ENCODE measurements around the gene TULP4.
A peak's percentile ranks its signal among the peaks of the same experiment; 100 is the strongest.

The TULP4 gene, protein sequence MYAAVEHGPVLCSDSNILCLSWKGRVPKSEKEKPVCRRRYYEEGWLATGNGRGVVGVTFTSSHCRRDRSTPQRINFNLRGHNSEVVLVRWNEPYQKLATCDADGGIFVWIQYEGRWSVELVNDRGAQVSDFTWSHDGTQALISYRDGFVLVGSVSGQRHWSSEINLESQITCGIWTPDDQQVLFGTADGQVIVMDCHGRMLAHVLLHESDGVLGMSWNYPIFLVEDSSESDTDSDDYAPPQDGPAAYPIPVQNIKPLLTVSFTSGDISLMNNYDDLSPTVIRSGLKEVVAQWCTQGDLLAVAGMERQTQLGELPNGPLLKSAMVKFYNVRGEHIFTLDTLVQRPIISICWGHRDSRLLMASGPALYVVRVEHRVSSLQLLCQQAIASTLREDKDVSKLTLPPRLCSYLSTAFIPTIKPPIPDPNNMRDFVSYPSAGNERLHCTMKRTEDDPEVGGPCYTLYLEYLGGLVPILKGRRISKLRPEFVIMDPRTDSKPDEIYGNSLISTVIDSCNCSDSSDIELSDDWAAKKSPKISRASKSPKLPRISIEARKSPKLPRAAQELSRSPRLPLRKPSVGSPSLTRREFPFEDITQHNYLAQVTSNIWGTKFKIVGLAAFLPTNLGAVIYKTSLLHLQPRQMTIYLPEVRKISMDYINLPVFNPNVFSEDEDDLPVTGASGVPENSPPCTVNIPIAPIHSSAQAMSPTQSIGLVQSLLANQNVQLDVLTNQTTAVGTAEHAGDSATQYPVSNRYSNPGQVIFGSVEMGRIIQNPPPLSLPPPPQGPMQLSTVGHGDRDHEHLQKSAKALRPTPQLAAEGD (N-terminal part only)

DNA sequence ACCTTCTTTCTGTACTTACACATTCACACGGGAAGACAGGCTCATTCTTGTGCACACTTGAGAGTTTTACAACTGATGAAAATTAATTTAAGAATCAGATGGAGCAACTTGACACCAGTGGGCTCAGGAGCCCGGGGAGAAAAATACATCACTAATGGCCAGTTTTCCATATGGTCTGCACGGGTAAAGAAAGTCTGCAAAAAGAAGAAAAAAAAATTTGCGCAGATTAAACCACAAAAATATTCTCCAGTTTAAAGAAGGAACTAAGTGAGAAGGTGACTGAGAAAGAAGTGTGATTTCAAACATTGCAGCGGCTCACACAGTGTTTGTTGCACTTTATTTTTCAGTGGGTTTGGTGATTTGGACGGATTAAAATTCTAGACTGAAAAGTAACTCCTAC lies at the start of gene TULP4:
Gene TULP4 (plus strand): TSS at position 301 of the 400 bp plus-strand sequence. CDS start 1,552 bp downstream, outside the sequence.
- DNase-seq = no peak

DNA sequence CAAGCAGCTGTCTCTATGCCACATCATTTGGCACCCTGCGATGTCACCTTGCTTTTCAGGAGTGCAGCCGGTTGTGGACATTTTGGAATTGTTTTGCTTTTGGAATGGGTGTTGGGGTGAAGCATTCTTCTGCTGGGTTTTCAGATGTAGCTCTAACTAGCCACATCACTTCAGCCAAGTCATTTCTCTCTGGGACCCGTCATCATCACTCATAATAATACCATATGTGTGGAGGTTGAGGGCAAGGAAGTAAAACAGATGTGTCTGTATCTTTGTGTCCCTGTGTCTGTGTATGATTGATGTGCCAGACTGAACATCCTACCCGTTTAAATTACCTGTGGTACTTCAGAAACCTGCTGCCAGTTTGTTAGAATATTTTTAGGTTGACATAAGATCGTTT lies 49.5 kb upstream of the TULP4 start:
- no peak for DNase-seq

DNA sequence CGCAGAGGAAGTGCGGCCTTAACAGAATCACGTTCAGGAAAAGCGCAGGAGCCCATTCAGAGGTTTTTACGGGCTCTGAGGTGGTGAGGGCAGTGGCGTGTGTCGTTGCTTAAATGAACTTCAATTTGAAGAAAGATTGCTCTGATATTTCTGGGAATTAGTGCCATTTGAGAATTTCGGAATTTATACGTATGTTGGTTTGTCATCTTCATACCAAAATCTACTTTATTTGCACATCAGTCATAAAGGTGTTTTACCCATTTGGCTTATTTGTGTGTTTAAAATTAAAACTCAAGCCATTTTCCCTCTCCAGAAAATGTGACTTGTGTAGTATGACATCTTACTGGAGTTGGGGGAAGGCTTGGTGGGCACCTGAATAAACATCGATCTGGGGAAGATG lies 48.1 kb upstream of the TULP4 start:
- no peak for DNase-seq

DNA sequence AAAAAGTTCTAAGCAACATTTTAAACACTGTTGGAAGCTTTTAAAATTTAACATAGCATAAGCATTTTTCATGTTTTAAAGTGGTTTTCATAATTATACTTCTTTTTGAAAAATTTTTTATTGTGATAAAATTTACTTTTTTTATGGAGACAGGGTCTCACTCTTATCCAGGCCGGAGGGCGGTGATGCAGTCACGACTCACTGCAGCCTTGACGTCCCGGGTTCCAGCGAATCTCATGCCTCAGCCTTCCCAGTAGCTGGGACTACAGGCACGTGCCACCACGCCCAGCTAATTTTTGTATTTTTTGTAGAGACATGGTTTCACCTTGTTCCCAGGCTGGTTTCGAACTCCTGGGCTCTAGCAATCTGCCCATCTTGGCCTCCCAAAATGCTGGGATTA lies 46.1 kb upstream of the TULP4 start:
- no peak for DNase-seq

DNA sequence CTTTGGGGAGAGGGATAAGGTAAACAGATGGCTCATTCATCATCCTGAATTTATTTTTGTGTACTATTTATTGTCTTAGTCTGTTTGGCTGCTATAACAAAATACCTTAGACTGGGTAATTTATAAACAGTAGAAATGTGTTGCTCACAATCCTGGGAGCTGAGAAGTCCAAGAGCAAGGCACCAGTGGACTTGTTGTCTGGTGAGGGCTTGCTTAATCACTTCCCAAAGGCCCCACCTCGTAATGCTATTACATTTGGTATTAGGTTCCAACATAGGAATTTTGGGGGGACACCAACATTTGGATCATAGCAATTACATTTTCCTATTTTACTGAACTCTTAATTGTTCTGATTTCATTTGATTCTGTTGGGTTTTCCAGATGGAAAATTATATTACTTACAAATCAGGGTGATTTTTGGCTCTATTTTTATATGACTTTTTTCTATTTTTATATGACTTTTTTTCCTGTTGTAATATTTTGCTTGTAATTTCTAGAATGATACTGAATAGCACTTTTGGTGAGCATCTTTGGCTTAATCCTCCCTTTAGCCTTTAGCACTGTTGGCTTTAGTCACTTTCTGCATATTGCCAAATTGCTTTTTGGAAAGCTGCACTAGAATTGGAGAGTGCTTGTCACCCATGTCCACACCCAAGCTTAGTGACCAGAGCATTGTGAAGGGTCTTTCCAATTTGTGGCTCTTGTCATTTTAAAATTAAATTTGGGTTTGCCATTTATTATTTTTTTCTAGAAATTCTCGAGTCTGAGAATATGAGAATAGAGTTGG lies 43.7 kb upstream of the TULP4 start:
- DNase-seq = no peak

DNA sequence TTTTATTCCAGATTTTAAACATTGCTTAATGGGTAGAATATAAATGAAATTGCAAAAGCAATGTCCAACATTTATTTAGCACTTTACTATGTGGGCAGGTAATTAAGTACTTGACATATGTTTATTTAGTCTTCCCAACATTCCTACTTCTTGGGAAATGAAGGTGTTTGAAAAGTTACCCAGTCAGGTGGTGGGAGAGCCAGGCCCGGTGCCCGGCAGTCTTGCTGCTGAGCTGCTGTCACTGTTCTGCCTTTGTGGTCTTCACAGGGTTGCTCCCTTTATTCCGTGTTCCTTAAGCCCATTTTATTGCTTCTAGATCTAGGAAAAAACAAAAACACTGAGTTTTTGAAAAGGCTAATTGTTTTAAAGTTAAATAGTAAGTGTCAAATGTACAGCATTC lies 42.6 kb upstream of the TULP4 start:
- DNase-seq = no peak

DNA sequence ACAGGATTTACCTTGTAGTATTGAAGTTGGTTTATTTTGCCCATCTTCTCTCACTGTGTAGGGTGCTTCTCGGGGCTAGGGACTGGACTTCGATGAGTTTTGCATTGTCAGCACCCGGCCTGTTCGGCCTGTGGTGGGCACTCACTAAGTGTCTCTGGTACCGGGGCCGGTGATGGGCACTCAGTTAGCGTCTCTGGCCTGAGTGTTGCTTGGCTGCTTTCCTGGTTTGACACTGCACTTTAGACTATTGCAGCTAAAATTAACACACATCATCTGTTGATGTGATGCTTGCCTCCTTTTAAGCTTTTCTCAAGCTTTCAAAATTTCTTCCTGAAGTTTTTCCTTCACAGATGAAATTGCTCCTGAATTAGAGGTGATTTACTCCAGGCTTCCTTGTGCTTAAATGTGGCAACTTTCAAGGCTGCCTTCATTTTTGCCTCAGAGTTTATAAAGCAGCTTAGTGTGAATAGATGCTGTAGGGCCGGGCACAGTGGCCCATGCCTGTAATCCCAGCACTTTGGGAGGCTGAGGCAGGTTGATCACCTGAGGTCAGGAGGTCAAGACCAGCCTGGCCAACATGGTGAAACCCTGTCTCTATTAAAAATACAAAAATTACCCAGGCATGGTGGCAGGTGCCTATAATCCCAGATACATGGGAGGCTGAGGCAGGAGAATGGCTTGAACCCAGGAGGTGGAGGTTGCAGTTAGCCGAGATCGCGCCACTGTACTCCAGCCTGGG lies 41.7 kb upstream of the TULP4 start:
- no peak for DNase-seq

DNA sequence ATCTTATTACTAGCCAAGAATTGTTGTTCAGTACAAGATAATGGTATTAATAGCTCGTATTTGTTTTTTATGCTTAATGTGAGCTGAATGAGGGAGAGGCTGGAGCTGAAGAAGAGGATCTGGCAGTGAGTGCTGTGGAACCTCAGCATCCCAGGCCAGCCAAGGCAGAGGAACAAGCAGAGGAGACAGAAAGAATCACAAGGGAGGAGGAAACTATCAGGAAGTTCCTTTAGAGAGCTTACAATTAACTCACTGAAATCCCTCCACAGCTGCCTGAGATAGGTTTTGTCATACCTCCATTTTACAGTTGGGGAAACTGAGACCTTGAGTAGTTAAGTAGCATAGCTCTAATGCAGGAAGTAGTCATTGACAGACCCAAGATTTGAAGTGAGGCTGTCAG lies 39.9 kb upstream of the TULP4 start:
- no peak for DNase-seq

DNA sequence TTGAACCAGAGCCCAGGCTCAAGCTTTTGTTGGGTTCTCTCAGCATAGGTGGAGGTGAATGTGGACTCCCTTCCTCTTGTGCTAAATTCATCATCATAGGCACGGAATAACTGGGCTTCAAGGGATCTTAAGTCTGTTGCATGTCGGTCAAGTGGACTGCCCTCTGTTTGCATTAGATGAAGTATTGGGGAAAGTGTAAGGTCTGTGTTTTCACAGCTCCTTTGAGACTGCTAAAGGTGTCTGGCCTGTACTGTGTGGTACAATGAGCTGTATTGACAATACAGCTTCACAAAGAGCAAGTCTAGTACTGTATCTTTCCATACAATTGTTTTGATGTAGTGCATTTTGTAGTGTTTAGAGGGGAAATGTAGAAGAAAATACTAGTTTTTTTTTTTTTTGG lies 34.3 kb upstream of the TULP4 start:
- DNase-seq = no peak

DNA sequence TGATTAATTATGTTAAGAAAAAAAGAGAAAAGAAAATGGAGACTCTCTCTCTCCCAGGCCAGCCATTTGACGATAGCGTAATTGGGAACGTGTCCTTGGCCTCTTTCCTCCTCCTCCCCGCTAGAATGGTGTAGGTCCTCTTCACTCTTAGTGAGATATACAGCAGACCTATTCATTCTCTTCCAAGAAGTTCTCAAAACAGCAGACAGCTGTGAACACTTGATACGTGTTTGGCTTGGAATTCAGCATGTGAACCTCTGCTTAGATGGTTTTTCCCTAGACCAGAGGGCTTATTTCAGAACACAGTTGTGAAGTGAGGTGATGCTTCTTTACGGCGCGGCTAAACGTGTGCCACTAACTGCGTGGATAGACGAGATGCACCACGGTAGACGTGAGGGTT lies 32.6 kb upstream of the TULP4 start:
- no peak for DNase-seq

DNA sequence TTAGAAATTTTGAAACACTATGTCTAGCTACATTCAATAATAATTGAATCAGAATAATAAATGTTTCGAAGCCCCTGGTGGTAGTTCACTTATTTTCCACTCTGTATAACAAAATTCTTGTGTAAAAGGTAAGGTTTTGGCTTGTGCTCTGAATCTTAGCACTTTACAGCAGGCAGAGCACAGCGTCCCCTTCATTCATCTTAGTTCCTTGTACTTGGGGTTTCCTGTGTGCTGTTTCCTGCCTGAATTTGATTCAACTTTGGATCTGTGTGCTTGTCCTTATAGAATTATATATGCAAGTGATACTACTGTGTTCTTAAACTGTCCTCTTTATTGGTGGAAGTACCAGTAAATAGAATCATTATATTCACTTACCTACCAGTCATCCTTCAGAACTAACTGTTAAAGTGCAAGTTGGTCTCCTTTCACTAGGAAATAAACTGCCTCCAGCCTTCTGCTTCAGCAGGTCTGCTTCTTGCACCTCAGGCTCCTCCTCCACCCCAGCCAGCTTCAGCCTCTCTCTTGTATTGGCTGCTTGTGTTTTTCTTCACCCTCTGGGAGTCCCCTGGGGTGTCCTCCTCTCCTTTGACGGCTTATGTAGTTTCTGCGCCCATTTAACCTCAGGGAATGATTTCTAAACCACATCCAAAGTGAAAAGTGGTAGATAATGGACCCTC lies 28.8 kb upstream of the TULP4 start:
- no peak for DNase-seq

DNA sequence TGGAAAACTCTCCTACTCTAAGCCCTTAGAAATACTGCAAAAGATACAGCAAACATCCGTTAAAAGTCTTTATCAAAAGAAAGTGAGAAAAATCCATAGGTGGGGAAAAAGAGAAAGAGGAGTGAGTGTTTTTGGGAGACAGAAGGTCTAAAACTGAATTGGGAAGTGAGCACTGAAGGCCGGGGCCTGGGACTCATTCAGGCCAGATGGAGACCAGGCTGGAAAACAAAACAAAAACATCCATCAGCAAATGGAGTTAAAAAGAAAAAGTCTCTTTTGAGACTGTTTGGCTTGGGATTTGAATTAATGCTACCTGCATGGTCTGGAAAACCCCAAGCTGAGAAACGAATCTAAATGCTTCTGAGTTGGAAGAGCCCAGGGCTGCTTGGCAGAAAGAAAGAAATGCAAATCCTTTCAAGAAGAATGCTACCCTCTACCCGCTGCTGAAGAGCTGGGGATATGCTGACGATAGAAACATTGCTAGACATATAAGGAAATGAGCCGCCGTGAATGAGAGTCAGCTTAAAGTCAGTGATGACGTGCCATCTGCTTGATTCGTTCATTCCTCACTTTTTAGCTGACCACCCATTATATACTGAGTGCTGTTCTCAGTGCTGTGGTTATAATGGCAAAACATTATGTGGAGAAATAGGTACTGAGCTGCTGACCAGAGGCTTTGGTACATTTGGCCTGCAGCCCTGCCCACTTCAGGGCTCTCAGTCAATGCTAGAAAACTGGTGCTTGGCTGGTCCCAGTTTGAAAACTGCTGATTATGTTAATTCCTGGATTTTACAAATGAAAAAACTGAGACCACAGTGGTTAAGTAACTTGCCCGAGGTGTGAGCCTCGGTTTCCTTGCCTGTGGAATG lies 28.0 kb upstream of the TULP4 start:
- DNase-seq = no peak

DNA sequence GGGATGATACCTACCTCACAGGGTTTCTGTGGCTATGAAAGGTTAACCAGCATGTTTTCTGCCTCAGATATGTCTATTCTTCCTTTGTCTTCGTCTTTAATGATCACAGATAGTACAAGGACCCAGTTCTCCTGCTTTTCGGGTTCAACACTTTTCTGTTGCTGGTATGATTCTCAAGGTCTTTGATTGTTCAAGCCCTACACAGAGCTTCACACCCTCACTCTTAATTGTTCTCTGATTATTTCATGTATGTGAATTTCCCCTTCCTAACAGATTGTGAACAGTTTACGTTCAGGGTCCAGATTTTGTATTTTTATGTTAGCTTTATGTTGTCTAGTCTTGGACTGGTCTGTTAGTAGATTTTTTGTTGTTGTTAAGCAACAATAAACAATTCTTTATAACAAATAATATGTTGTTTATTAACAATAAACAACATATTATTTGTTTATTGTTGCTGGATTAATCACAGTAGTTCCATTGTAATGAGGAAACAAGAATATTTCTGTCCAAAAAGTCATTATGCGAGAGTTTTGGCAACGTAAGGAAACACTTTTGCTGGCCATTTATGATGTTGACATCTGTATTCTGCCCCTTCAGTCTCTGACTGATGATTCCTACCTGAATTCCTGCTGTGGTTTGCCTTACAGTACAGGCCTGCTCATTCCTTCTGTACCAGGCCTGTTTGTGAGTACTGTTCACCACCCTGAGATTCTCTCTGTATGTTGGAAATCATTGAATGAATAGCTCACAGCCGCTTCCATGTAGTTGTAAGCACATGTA lies 27.2 kb upstream of the TULP4 start:
- DNase-seq = no peak

DNA sequence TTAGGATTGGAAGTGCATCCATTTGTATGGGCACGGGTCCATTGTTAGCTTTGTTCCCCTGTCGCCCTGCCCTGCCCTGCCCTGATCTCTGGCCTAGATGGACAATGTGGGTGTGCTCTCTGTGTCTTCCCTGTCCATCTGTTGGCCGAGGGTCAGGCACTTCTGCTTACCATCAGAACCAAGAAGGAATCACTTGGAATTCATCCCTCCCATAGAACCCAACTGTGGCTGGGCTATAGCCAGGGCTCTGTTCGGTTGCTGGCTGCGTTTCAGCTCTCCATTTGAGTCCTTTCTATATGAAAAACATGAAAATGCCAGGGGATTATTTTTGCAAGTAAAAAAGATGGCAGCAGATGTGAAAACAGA lies 26.6 kb upstream of the TULP4 start:
- DNase-seq = no peak

DNA sequence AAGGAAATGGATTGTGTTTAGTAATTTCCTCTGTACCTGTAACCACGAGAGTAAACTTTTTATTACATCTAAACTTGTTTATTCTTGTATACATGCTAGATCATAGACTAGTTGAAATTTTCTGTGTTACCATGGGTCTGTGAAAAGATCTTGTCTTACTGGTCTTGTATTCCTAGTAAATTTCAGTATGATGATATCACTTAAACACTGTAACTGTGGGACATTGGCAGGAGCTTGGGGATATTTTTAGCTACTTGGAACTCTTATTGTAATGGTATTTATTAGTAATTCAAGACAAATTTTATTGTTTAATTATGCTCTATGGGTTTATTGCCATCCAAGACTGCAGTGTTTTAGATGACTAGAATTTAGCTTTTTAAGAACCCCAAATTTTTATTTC lies 25.9 kb upstream of the TULP4 start:
- DNase-seq = no peak

DNA sequence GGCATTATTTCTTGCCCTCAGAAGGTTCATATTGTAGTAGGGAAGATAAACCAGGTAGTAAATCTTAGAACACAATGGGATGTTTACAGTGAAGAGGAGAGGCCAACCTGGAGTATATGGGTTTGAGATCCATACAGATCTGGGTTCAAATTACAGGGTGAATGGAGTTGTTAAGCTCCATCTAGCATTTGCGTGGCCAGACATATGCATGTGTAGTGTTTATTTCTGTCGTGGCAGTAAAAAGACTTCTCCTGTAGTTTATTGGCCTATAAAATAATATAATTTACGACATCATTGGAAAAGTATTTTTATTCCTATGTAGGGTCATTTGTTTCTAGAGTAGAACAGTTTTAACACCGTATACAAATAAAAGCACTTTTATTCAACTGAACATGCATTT lies 25.2 kb upstream of the TULP4 start:
- DNase-seq = no peak

DNA sequence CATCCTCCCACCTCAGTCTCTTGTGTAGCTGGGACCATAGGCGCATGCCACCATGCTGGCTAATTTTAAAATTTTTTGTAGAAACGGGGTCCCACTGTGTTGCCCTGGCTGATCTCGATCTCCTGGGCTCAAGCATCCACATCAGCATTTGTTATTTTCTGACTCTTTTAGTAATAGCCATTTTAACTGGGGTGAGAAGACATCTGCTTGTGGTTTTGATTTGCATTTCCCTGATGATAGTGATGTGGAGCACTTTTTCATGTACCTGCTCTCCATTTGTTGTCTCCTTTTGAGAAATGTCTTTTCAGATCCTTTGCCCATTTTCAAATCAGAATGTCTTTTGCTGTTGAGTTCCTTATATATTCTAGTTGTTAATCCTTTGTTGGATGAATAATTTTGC lies 22.2 kb upstream of the TULP4 start:
- no peak for DNase-seq

DNA sequence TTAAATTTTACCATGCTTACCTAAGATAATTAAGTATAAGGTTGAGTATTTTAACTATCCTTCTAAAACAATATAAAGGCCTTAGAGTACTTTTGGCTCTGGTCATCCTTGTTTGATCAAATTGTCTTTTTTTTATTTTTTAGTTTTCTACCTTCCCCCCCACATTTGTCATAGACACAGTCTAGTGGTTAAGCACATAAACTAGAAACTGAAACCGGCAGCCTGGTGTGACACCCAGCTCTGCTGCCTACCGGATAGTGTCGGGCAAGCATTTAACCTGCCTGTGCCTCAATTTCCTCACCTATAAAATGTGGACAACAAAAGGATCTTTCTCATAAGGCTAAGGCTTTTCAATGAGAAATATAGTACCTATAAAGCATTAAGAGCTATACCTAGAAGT lies 21.6 kb upstream of the TULP4 start:
- peak; percentile 55 for DNase-seq

DNA sequence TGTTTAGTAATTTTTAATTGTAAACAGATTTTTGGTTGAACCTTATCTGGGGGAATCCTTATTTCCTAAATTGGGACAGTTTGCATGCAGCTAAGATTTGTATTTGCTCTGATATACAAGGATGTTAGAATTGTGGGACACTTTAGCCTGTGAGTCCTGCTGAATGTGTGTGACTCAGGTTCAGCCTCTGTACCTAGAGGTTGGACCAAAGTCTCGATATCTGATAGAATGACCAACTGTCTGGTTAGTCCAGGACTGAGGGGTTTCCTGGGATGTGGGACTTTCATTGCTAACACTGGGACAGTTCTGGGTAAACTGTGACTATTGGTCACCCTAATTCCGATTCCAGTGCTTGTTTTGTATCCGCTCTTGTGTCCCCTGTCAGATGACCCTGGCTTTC lies 20.2 kb upstream of the TULP4 start:
- no peak for DNase-seq

DNA sequence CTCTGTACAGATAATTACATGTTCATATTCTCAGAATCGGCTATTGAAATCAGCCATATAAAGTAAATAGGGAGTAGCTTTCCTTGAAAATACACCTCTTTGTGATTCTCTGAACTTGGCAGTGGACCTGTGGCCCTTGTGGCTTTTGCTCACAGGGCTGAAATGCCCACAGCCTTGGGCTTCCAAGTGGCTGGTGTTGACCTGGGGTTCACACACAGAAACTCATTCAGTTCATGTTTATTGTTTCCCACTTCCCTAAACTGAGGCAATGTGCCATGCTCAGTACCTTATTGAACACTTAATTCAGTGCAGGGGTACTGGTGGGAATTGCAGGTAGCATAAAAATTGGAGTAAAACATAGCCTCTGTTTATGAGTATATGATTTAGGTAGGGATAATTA lies 19.1 kb upstream of the TULP4 start:
- no peak for DNase-seq

Measured in activated CD8-positive, alpha-beta memory T cell treated with anti-CD3 and anti-CD28 coated beads, Interleukin-2, amount 50 U/mL, for 4 hours (primary cell).